ENCODE results near the gene ANKRD16. TPM values are rescaled to one million over a fixed set of nuclear protein-coding genes. Genes with fewer than 3 reads are reported as not detected.

The ANKRD16 gene
- total RNA-seq, 1 donor from 2014 or later: 10.2 TPM

Other genes starting within 250 kb of the ANKRD16 start
- 33.8 TPM for gene ASB13, start 223.3 kb downstream of the ANKRD16 start, total RNA-seq
- 99.2 TPM for gene TASOR2, start 205.1 kb downstream of the ANKRD16 start, total RNA-seq
- 193 TPM for gene GDI2, start 76.5 kb downstream of the ANKRD16 start, total RNA-seq
- gene FBH1, start 350 bp upstream of the ANKRD16 start, total RNA-seq: 70.8 TPM
- gene IL15RA, start 87.7 kb upstream of the ANKRD16 start, total RNA-seq: 13.5 TPM
- gene IL2RA, start 172.5 kb upstream of the ANKRD16 start, total RNA-seq: 2.2 TPM
- gene RBM17, start 199.1 kb upstream of the ANKRD16 start, total RNA-seq: 106 TPM